AG10803 (cell line): ENCODE measurements around the gene TMEM234.

Source experiments
- DNase-seq: peaks from one replicate; pipeline ENCODE4 v3.0.0; 2010; ENCODE audit warnings: low read depth
- H3K4me3 ChIP-seq: 2 replicates; pipeline ENCODE4 v1.5.1; 2011; ENCODE audit warnings: mild to moderate bottlenecking, low read length, control low read depth
- TF ChIP-seq, protein P1 (sequence below): conservative IDR thresholded peaks from 2 replicates; pipeline ENCODE4 v1.5.1; 2011; ENCODE audit warnings: mild to moderate bottlenecking, low read length, control low read depth, inconsistent platforms

The TMEM234 gene

DNA sequence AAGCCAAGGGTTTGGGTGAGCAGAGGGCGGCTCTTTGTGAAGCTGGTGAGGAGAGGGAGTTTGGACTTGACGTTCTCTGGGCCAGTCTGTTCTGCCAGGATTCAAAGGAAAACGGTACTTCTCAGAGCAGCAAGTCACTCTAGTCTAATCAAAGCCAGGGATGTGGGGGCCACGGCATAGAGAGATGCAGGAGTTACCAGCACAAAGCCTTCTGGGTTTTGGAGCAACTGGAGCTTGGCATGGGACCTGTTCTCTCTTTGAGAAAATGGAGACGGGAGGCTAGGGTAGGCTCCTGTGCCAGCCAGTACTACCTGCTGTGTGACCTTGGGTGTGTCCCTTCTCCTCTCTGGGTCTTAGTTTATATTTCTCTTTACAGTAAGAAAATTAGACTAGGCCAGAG lies 40.6 kb downstream of the TMEM234 start:
- DNase-seq = no peak
- TF ChIP-seq, protein P1, sequence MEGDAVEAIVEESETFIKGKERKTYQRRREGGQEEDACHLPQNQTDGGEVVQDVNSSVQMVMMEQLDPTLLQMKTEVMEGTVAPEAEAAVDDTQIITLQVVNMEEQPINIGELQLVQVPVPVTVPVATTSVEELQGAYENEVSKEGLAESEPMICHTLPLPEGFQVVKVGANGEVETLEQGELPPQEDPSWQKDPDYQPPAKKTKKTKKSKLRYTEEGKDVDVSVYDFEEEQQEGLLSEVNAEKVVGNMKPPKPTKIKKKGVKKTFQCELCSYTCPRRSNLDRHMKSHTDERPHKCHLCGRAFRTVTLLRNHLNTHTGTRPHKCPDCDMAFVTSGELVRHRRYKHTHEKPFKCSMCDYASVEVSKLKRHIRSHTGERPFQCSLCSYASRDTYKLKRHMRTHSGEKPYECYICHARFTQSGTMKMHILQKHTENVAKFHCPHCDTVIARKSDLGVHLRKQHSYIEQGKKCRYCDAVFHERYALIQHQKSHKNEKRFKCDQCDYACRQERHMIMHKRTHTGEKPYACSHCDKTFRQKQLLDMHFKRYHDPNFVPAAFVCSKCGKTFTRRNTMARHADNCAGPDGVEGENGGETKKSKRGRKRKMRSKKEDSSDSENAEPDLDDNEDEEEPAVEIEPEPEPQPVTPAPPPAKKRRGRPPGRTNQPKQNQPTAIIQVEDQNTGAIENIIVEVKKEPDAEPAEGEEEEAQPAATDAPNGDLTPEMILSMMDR = no peak
- peak overlapping the region; percentile 80 for H3K4me3 ChIP-seq

DNA sequence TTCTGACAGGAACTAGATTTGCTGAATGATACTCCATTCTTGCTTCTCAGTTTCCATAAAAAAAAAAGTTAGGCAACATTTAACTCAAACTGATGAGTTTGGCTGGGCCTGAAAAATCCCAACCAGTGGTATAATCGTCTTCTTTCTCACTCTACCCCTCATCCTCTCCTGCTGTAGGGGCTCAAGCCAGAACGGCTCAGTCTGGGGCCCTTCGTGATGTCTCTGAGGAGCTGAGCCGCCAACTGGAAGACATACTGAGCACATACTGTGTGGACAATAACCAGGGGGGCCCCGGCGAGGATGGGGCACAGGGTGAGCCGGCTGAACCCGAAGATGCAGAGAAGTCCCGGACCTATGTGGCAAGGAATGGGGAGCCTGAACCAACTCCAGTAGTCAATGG lies 41.1 kb downstream of the TMEM234 start:
- H3K4me3 ChIP-seq = peak overlapping the region; percentile 80
- no peak for DNase-seq
- TF ChIP-seq, protein P1 = no peak

DNA sequence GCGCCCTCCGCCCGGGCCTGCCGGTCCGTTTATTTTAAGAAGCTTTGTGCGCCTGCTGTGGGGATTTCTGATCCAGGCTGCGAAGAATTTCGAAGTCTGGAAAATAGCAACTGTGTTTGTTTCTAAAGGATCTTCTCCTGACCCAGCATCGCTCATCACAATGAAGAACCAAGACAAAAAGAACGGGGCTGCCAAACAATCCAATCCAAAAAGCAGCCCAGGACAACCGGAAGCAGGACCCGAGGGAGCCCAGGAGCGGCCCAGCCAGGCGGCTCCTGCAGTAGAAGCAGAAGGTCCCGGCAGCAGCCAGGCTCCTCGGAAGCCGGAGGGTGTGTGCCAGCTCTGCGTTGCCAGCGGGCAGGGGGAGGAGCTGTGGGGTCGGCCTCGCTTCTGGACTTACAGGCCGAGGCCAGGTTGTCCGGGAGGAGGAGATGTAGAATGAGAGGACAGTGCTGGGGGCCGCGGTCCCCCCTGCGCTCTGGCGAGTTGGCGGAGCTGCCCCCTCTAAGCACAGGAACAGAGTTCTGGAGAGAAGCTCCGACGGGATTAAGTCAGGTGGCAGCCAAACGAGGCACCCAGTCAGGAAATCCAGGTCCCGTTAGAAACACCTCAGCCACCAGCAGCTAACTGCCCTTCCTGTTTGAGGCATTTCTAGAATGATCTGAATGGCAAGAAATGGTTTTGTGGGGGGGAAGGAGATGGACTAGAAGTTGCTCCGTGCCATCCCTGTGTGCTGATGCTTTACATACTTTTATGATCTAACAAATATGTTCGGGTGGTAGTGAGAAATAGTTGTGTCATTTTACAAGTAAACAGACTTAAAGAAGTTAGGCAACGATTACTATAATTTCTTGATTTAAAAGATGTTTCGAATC lies 41.7 kb downstream of the TMEM234 start:
- peak overlapping the region; percentile 80 for H3K4me3 ChIP-seq
- DNase-seq = peak; percentile 81
- TF ChIP-seq, protein P1 = no peak

DNA sequence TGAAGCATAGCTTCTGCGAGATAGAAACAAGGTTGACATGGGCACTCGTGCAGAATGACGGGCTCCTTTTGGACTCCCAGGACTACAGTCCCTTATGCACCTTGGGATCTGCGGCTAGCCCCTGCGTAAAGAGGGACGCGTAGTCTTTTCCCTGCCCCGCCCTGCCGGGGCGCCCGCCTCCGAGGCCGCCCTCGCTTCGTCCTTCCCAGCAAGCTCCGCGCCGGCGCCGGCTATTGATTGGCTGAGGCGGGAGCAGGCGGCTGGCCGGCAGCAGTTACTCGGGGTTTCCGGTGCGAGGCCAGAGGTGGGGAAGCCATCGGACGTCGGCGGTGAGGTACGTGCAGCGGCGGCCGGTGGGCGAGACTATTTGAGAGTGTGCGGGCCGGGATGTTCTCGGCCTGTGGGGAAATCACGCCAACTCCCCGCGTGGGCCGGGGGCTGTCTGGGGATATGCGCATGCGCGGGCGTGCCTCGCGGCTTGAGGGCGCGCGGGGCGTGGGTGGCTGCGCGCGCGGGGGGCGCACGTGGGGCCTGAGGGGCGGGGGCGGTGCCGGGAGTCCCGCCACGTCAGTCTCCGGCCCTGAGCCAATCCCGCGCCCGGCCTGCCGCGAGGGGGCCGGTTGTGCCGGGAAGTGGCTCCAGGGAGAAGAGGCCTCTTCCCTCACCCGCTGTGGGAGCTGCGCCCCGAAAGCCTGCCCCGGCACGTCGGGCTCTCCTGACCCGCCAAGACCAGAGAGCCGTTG lies 42.5 kb downstream of the TMEM234 start, which contains the start of gene TXLNA:
Gene TXLNA, plus strand, starts transcription at position 233 of the 743 bp plus-strand sequence. CDS start 671 bp downstream, outside the sequence.
- TF ChIP-seq, protein P1 = peak; percentile 13; the same call in 1 of the 2 replicates
- peak; percentile 92 for DNase-seq
- peak within 1 kb of the TSS; percentile 80 for H3K4me3 ChIP-seq

DNA sequence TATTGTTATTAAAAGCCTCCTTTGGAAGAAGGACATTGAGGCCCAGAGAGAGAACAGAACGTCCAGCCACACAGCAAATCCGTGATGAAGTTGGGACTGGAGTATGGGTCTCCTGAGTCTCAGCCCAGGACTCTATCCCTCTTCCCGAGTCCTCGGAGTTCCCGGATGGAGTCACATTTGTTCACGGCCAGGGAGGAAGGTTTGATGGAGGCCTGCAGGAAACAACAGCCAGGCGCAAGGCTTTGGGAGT lies 43.0 kb downstream of the TMEM234 start:
- peak overlapping the region; percentile 80 for H3K4me3 ChIP-seq
- DNase-seq = no peak
- TF ChIP-seq, protein P1 = no peak

DNA sequence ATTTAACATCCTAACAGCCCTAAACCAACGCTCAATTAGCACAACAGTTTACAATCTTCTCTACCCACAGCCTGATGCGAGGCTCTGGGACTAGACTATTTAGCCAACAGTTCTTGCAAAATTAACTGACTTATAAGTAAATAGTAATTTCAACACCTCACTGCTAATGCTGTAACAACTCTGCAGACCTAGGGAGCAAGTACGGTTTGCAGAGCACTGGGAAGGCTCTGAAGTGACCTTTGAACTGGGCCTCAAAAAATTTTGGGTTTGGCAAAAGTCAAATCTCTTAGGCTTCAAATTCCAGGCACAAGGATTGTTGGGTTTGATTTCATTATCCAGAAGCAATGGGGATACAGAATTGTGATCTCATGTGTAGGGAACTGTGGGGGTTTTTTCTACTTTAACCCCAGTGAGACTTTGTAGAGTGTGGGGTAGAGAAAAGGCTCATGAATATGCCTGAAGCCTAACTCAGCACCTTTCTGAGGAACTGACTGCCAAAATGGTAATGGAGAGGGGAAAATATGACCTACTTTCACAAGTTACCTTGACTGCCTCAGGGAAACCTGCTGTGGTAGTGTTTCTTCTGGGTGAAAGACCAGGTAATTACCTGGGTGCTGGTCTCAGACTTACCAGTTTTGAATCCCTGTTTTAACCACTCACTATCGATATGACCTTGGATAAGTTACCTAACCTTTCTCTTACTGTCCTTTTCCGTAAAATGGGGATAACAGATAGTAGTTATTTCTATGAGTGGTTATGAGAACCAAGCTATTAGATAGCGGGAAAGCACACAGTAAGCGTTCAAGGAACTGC lies 43.6 kb downstream of the TMEM234 start:
- no peak for DNase-seq
- TF ChIP-seq, protein P1 = no peak
- H3K4me3 ChIP-seq = peak overlapping the region; percentile 80; the same call in 1 of the 2 replicates
